ENCODE measurements around the gene TUBB3.
"Not testable (repeated sequence)": the region's sequence is repeated elsewhere in the genome, so short reads cannot be mapped to it uniquely, and the experiment has no call there.

The TUBB3 gene

GRCh38 chr16:89919535-89920406, 3.4 kb upstream of the TUBB3 start:
- DNase-seq, result no peak

- no peak for DNase-seq
Observed at GRCh38 chr16:89920723-89921122, 2.4 kb upstream of the TUBB3 start.

DNA sequence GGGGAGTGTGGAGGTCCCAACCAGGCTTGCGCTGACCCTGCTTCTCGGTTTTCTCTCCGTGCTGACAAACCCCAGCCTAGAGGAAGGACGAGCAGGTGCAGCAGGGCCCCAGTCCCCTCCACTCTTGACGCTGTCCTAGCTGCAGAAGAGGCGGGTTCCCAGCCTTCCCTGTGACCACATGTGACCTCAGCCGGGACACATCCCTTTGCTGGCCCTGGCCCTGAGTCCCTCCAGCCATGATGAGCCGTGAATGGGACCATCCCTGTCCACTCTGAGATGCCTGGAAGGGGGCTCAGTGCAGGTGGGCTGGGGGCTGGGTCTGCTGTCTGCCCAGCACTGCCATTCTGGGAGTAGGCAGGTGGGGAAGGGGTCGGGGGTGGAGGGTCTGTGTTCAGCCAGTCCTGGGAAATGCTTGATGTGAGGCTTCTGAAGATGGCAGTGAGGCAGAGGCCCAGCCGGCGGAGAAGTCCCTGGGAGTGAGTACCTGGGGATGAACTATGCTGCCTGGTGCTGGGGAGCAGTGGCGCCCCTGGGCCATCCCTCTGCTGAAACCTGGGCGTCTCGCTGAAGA, 1.9 kb upstream of the TUBB3 start:
- no peak for DNase-seq

DNA sequence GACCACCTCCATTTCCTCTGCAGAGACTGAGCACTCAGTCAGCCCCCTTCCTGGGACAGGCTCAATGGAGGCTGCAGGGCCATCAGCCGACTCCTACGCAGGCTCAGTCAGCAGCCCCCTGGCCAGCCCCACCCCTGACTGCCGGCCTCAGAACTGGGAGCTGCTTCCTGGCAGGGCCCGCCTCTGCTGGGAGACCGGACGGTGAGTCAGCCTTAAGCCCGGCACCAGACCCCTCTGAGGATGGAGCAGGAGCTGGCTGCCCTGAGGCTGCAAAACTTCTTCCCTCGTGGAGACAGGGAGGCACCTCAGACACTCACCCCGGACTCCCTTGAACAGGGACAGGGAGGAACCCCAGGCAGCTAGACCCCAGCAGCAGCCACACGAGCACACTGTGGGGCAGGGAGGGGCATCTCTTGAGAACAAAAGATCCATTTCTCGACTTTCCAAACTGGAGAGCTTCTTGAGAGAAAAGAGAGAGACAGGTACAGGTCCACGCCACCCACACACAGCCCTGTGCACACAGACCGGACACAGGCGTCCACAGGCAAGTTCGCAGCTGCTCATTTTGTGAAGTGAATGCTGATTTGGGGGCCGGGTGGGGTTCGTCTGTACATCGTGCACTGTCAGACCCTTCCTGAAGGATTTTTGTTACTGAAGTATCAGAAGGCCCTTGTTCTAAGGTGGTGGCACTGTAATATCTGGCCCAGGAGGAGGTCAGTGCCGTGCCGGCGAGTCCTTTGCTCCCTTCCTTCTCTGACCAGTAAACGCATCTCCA, 1.3 kb upstream of the TUBB3 start:
- peak; percentile 22 for DNase-seq

GRCh38 chr16:89922477-89922883, 662 bp upstream of the TUBB3 start:
- peak; percentile 74 for DNase-seq

- DNase-seq, result peak; percentile 88
Observed at GRCh38 chr16:89923640-89924296, 626 bp downstream of the TUBB3 start.

DNA sequence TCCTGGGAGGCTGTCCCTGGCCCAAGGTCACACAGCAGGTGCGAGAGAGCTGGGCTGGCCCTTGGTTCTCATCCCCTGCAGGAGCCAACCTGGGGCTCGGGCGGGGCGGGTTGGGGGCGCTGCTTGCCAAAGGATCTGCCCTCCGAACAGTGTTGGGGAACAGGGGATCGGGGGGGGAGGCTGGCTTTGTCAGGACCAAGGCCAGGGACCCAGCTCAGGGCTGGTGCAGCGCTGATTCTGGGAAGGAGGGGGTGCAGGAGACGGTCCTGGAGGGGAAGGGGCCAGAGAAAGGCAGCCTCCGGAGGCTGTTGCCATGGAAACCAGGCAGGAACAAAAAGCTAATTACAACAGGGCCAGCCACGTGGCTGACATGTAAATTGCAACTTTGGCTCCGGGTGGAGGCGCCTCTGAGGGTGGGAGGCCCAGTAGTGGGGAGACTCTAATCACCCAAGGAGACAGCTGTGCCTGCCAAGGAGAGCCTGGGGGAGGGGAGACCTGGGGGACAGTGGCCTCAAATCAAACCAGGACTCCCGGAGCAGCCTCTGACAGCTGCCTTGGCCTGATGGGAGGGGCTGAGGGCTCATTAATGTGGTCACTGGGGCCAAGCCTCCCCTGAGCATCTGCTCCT, 1.3 kb downstream of the TUBB3 start:
- DNase-seq, result peak; percentile 77

- no peak for DNase-seq
Observed at GRCh38 chr16:89924925-89925307, 1.8 kb downstream of the TUBB3 start.

- DNase-seq, result no peak
Observed at GRCh38 chr16:89925596-89926079, 2.5 kb downstream of the TUBB3 start.

DNA sequence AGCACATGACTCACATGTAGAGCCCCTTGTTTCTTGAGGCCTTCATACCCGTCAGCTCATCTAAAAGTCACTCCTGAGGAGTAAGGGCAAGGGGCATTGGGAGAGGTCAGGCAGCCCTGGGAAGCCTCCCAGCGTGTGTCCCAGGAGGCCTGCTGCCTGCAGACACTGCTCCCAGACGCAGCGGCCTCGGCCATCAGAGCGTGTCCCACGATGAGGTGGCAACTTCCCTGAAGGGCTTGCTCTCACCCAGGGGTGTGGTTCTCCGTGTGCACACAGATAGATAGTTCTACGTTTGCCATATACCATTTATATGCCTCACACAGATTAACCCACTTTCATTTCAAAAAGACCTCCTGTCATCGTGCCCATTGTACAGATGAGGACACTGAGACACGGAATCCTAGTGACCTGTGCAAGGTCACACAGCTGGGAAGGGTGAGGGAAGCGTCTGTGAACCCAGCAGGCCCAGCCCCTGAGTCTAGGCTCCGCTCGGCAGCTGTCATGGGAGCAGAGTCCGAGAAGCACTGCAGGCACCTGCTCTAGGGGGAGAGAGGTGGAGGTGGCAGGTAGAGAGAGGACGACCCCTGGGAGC, 8.3 kb downstream of the TUBB3 start:
- DNase-seq, result no peak

GRCh38 chr16:89931964-89932363, 8.8 kb downstream of the TUBB3 start:
- no peak for DNase-seq

GRCh38 chr16:89934019-89934418, 10.9 kb downstream of the TUBB3 start:
- DNase-seq, result not testable (repeated sequence)

GRCh38 chr16:89934611-89935553, 11.7 kb downstream of the TUBB3 start:
- DNase-seq, result no peak

GRCh38 chr16:89935620-89936019, 12.5 kb downstream of the TUBB3 start:
- not testable (repeated sequence) for DNase-seq

GRCh38 chr16:89936034-89936433, 12.9 kb downstream of the TUBB3 start:
- no peak for DNase-seq

DNA sequence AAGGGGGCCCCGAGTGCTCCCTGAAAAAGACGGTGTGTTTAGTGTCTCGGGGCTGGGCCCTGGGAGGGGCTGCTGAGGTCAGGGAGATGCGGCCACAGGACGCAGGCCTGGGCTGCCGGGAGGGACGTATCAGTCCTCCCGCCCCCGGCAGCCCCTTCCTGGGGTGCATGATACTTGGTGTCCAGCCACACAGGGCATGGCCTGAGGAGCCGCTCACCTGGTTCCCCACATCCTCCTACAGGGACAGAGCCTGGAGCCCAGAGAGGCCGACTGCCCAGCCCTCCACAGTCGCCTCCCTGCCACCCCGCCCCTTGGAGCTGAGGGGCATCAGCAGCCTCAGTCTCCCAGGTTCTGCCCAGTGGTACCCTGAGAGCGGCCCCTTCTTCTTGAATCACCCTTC, 13.4 kb downstream of the TUBB3 start:
- DNase-seq, result no peak

- no peak for DNase-seq
Observed at GRCh38 chr16:89936981-89937380, 13.8 kb downstream of the TUBB3 start.

- DNase-seq, result no peak
Observed at GRCh38 chr16:89938175-89938885, 15.2 kb downstream of the TUBB3 start.

DNA sequence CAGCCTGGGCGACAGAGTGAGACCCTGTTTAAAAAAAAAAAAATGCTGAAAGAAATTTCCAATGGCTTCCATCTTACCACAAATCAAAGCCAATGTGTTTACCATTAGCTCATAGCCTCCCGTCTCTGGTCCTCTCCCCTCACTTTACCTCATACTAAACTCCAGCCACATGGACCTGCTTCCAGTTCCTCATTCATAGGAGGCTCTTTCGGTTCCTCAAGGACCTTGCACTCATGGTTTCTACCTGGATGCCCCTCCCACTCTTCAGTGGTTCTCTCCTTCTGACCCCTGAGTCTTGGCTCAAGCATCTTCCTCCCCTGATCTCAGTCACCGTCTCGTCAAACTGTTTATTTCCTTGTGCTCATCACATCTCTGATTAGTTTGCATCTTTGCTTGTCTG, 21.6 kb downstream of the TUBB3 start:
- DNase-seq, result no peak

- no peak for DNase-seq
Observed at GRCh38 chr16:89945654-89946053, 22.5 kb downstream of the TUBB3 start.

Data from NCI-H146 (cell line).